Neural progenitor cell (in vitro differentiated cells): ENCODE results near the gene TSPEAR. TPM values are rescaled to one million over a fixed set of nuclear protein-coding genes. Genes with fewer than 3 reads are reported as not detected.

Experiments
- DNase-seq: peaks from one replicate; pipeline ENCODE4 v3.0.0-alpha.2; 2016; ENCODE audit warnings: low spot score
- H2AFZ ChIP-seq: fragments of 200-600 bp; sonication (generic); replicated peaks from 2 replicates; pipeline ENCODE4 v1.6.1; 2016; ENCODE audit warnings: antibody characterized with exemption
- H3F3A ChIP-seq: fragments of 200-600 bp; sonication (generic); 2 replicates; pipeline ENCODE4 v1.6.1; 2016; ENCODE audit warnings: antibody characterized with exemption, low read depth
- H3K27ac ChIP-seq: fragments of 200-600 bp; sonication (generic); 2 replicates; pipeline ENCODE4 v1.5.1; 2016; ENCODE audit warnings: mild to moderate bottlenecking
- H3K27me3 ChIP-seq: fragments of 200-600 bp; sonication (generic); 2 replicates; pipeline ENCODE4 v1.6.1; 2016; ENCODE audit warnings: mild to moderate bottlenecking, moderate library complexity
- H3K36me3 ChIP-seq: fragments of 200-600 bp; sonication (generic); 2 replicates; pipeline ENCODE4 v1.5.1; 2016
- H3K4me1 ChIP-seq: fragments of 200-600 bp; sonication (generic); 2 replicates; pipeline ENCODE4 v1.6.1; 2016; ENCODE audit warnings: mixed run types
- H3K4me2 ChIP-seq: fragments of 200-600 bp; sonication (generic); 2 replicates; pipeline ENCODE4 v1.6.1; 2016
- H3K4me3 ChIP-seq: fragments of 200-600 bp; sonication (generic); 2 replicates; pipeline ENCODE4 v1.5.1; 2016
- H3K79me2 ChIP-seq: fragments of 200-600 bp; sonication (generic); 2 replicates; pipeline ENCODE4 v1.6.1; 2016; ENCODE audit warnings: low read depth
- H3K9ac ChIP-seq: fragments of 200-600 bp; sonication (generic); 2 replicates; pipeline ENCODE4 v1.6.1; 2016
- H3K9me3 ChIP-seq: fragments of 200-600 bp; sonication (generic); 2 replicates; pipeline ENCODE4 v1.5.1; 2016; ENCODE audit warnings: low read depth
- H4K20me1 ChIP-seq: fragments of 200-600 bp; sonication (generic); 2 replicates; pipeline ENCODE4 v1.6.1; 2016; ENCODE audit warnings: low read depth
- H3K27ac Mint-ChIP-seq: 3 replicates; pipeline ENCODE4 v1.8.0; 2021; ENCODE audit warnings: mixed read lengths
- H3K27me3 Mint-ChIP-seq: 2 replicates; pipeline ENCODE4 v1.8.0; 2022; ENCODE audit warnings: low read depth, mild to moderate bottlenecking, inconsistent platforms, moderate library complexity, mixed read lengths; ENCODE audit not compliant: insufficient read depth
- H3K36me3 Mint-ChIP-seq: 3 replicates; pipeline ENCODE4 v1.8.0; 2021; ENCODE audit warnings: mixed read lengths
- H3K4me1 Mint-ChIP-seq: 3 replicates; pipeline ENCODE4 v1.8.0; 2021; ENCODE audit warnings: mixed read lengths
- H3K4me3 Mint-ChIP-seq: 3 replicates; pipeline ENCODE4 v1.8.0; 2021; ENCODE audit warnings: mild to moderate bottlenecking, moderate library complexity, mixed read lengths
- H3K9me3 Mint-ChIP-seq: 3 replicates; pipeline ENCODE4 v1.8.0; 2020; ENCODE audit warnings: mixed read lengths
- CTCF ChIP-seq: fragments of 200-600 bp; sonication (generic); IDR thresholded peaks from 2 replicates; pipeline ENCODE4 v1.5.1; 2017; ENCODE audit warnings: antibody characterized with exemption, mild to moderate bottlenecking
- EZH2 ChIP-seq: fragments of 200-600 bp; sonication (generic); IDR thresholded peaks from 2 replicates; pipeline ENCODE4 v1.6.1; 2017; ENCODE audit warnings: antibody characterized with exemption, mild to moderate bottlenecking, moderate library complexity
- EZH2phosphoT487 ChIP-seq: fragments of 200-600 bp; sonication (generic); IDR thresholded peaks from 2 replicates; pipeline ENCODE4 v1.6.1; 2017; ENCODE audit warnings: antibody characterized with exemption
- total RNA-seq: library from RNA; depleted of rRNA; stranded (reverse); fragments of >200 nt; gene quantifications from 2 replicates; pipeline ENCODE4 v1.2.3, GENCODE V29; 2015; ENCODE audit warnings: low replicate concordance

TSPEAR gene
- total RNA-seq, 1 donor from 2014 or later: not detected

- no peak for DNase-seq
- H3K9me3 Mint-ChIP-seq: peaks cover 35% of the 10 kb centered on the region
Measured at GRCh38 chr21:44644878-44645277, 66.5 kb downstream of the TSPEAR start.

GRCh38 chr21:44643741-44644310 is 67.5 kb downstream of the TSPEAR start:
- no peak overlapping the region for H3K27ac Mint-ChIP-seq
- Histone ChIP-seq H2AFZ (peak overlapping the region; percentile 31), H3K4me2 (no peak overlapping the region), H3F3A (peaks cover 16% of the 10 kb centered on the region), H3K79me2 (no peaks in the 10 kb centered on the region), H3K9ac (no peak overlapping the region), H4K20me1 (no peaks in the 10 kb centered on the region), H3K9me3 (peaks cover 8% of the 10 kb centered on the region), H3K36me3 (no peaks in the 10 kb centered on the region), H3K4me3 (no peak overlapping the region), H3K27me3 (no peaks in the 10 kb centered on the region), H3K27ac (no peak overlapping the region), H3K4me1 (peaks cover 19% of the 10 kb centered on the region)
- no peak overlapping the region for H3K4me3 Mint-ChIP-seq
- H3K9me3 Mint-ChIP-seq: peaks cover 36% of the 10 kb centered on the region
- peaks cover 18% of the 10 kb centered on the region for H3K27me3 Mint-ChIP-seq
- H3K4me1 Mint-ChIP-seq: peaks cover 15% of the 10 kb centered on the region
- peak; percentile 37 for DNase-seq
- TF ChIP-seq EZH2phosphoT487 (no peak), CTCF (no peak), EZH2 (no peak)
- no peaks in the 10 kb centered on the region for H3K36me3 Mint-ChIP-seq

More at GRCh38 chr21:44644878-44645277, 66.5 kb downstream of the TSPEAR start:
- no peaks in the 10 kb centered on the region for H3K79me2 ChIP-seq
- H2AFZ ChIP-seq: no peak overlapping the region
- H3K9me3 ChIP-seq: peaks cover 8% of the 10 kb centered on the region
- Mint-ChIP-seq H3K4me3 (no peak overlapping the region), H3K27me3 (peaks cover 14% of the 10 kb centered on the region), H3K36me3 (no peaks in the 10 kb centered on the region), H3K4me1 (peaks cover 15% of the 10 kb centered on the region), H3K27ac (no peak overlapping the region)
- H3K4me3 ChIP-seq: no peak overlapping the region
- H3K4me2 ChIP-seq: no peak overlapping the region
- no peak overlapping the region for H3K9ac ChIP-seq
- no peak for TF ChIP-seq EZH2
- no peak for TF ChIP-seq EZH2phosphoT487
- no peak for TF ChIP-seq CTCF
- H3F3A ChIP-seq: peaks cover 16% of the 10 kb centered on the region
- no peaks in the 10 kb centered on the region for H4K20me1 ChIP-seq
- no peaks in the 10 kb centered on the region for H3K27me3 ChIP-seq
- H3K36me3 ChIP-seq: no peaks in the 10 kb centered on the region
- H3K27ac ChIP-seq: no peak overlapping the region
- peaks cover 19% of the 10 kb centered on the region for H3K4me1 ChIP-seq

- H3K27me3 ChIP-seq: no peaks in the 10 kb centered on the region
- H3K27ac Mint-ChIP-seq: no peak overlapping the region
- H3K9ac ChIP-seq: no peak overlapping the region
- H3K27ac ChIP-seq: no peak overlapping the region
- H3K27me3 Mint-ChIP-seq: peaks cover 12% of the 10 kb centered on the region
- H3K36me3 ChIP-seq: no peaks in the 10 kb centered on the region
- H4K20me1 ChIP-seq: no peaks in the 10 kb centered on the region
- peaks cover 9% of the 10 kb centered on the region for H3F3A ChIP-seq
- H2AFZ ChIP-seq: no peak overlapping the region
- no peak overlapping the region for H3K4me3 ChIP-seq
- no peaks in the 10 kb centered on the region for H3K79me2 ChIP-seq
- no peak overlapping the region for H3K4me2 ChIP-seq
- peaks cover 16% of the 10 kb centered on the region for H3K4me1 Mint-ChIP-seq
- H3K9me3 Mint-ChIP-seq: peaks cover 30% of the 10 kb centered on the region
- TF ChIP-seq CTCF: no peak
- no peak for TF ChIP-seq EZH2
- no peak for TF ChIP-seq EZH2phosphoT487
- no peak overlapping the region for H3K4me3 Mint-ChIP-seq
- DNase-seq: no peak
- H3K9me3 ChIP-seq: peaks cover 8% of the 10 kb centered on the region
- no peaks in the 10 kb centered on the region for H3K36me3 Mint-ChIP-seq
- peaks cover 11% of the 10 kb centered on the region for H3K4me1 ChIP-seq
Measured at GRCh38 chr21:44640761-44641160, 70.6 kb downstream of the TSPEAR start.
